ENCODE measurements around the gene ANKRD33.
A peak's percentile ranks its signal among the peaks of the same experiment; 100 is the strongest.

ANKRD33 gene, protein sequence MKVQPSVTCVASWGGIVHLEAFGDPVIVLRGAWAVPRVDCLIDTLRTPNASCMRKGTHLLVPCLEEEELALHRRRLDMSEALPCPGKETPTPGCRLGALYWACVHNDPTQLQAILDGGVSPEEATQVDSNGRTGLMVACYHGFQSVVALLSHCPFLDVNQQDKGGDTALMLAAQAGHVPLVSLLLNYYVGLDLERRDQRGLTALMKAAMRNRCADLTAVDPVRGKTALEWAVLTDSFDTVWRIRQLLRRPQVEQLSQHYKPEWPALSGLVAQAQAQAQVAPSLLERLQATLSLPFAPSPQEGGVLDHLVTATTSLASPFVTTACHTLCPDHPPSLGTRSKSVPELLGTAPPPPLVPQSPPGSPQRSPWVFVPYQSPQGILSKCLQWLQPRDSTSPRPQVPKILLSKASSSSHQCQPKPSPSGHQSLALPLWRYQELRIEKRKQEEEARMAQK

DNA sequence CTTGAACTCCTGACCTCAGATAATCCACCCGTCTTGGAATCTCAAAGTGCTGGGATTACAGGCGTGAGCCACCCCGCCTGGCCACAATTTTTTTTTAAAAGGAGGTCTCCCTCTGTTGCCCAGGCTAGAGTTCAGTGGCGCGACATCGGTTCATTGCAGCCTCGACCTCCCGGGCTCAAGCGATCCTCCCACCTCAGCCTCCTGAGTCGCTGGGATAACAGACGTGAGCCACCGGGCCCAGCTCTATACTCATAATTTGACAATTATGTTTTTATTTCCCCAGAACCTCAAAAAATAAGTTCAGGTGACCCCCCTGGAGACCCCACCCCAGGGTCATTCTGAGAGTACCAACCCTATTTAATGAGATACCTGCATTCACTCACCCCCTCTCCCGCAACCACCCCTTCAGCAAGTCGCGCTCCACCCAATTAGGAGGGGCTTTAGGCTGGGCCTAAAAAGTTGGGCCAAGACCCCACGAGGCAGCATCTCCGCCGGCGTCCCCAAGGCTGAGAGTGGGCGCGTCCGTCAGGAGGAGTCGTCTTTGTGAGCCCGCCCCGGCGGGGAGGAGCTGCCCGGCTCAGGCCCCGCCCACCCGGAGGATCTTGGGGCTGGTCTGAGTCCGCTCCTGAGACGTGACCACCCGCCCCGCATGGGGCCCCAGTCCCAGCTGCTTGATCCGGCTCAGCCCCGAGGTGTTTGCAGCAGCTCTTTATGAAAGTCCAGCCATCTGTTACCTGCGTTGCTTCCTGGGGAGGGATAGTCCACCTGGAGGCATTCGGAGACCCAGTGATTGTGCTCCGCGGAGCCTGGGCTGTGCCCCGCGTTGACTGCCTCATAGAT, at the start of gene ANKRD33:
Gene ANKRD33, plus strand, starts transcription at position 628 of the 840 bp plus-strand sequence. Its CDS starts 84 bp downstream, at position 712.
- no peak for DNase-seq (ENCODE audit: low spot score)

GRCh38 chr12:51838762-51839161, 49.1 kb upstream of the ANKRD33 start:
- no peak for DNase-seq (ENCODE audit: low spot score)

DNA sequence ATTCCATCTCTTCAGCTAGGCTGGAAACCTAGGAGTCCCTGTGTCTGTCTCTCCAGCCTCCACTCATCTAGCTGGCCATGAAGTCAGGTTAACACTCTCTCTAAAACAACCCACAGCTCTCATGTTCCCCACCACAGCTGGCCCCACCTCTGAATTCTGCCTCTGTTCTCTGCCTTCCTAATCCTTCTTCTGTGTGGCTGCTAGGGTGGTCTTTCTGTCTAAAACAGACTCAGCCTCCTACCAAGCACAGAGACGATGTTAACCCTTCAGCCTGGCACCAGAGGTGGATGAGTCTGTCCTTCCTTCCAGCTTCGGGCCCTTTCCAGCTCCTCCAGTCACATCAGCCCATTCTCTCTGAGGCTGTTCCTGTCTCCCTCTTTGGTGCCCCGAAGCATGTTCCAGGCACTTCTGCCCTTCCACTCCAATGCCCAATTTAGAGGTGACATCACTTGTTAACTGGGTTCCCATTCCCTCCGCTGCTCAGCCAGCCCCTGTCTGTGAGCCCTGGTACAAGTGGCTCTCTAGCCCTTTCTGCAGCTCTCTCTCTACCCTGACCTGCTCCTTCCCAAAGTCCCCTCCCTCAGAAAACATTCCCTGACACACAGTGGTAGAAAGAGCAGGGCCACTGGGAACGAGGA, 48.5 kb upstream of the ANKRD33 start:
- no peak for DNase-seq (ENCODE audit: low spot score)

GRCh38 chr12:51840966-51841365, 46.9 kb upstream of the ANKRD33 start:
- no peak for DNase-seq (ENCODE audit: low spot score)

- no peak for DNase-seq (ENCODE audit: low spot score)
Measured at GRCh38 chr12:51841727-51842126, 46.2 kb upstream of the ANKRD33 start.

- DNase-seq (ENCODE audit: low spot score): no peak
Measured at GRCh38 chr12:51844854-51845253, 43.0 kb upstream of the ANKRD33 start.

DNA sequence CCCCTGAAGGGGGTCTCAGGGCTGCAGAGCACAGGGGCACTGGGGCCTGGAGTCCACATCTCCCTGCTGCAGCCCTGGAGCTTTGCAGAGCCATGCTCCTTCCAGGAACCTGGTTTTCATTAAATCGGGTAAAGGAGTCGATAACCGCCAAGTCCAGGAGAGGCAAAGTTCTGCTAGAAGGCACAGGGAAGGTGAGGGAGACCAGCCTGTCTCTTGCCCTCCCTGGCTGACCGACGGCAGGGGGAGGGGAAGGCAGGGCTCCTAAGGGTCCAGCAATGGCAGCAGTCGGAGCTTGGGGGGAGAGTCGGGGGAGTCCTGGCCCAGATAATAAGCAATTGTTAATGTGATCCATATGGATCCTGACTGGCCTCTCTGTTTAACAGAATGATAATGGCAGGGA, 42.4 kb upstream of the ANKRD33 start:
- no peak for DNase-seq (ENCODE audit: low spot score)

GRCh38 chr12:51846271-51846691, 41.6 kb upstream of the ANKRD33 start:
- DNase-seq (ENCODE audit: low spot score): no peak

DNA sequence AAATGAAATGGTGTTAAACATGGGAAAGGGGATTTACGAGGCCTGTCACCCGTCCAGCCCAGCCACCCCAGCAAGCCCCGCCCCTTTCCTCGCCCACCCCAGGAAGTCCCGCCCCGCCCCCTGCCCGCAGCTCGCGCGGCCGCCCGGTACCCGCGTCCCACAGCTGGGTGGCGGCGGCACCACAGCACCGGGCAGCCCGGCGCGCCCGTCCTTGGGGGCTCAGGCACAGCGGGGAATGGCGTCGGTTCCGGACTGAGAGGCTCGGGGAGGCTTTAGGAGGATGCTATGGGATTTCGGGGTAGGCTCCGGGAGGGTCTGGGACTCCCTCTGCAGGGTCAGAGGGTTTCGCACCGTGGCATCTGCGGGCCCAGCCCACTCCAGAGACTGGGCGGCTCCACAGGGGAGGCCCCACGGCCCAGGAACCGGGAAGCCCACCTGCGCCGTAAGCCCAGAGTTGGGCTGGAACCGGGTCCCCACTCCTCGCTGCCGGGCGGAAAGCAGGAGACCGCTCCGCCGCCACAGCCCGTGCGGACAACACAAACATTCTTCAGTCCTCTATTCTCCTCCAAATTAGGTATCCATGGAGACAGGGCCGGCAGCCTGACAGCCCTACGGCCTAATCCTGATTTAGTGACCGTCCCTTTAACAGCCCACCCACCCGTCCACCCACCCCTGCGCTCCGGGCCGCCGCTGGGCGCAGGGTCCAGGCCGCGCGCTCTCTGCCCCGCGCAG, 40.8 kb upstream of the ANKRD33 start:
- peak; percentile 60 for DNase-seq (ENCODE audit: low spot score)

- DNase-seq (ENCODE audit: low spot score): peak; percentile 50
Measured at GRCh38 chr12:51847643-51848325, 40.1 kb upstream of the ANKRD33 start.

- DNase-seq (ENCODE audit: low spot score): no peak
Measured at GRCh38 chr12:51848326-51848727, 39.6 kb upstream of the ANKRD33 start, which contains the start of gene FIGNL2. TSS of gene FIGNL2 (minus strand) at chr12:51848718. CDS start at chr12:51822413, 26,305 bp downstream.

DNA sequence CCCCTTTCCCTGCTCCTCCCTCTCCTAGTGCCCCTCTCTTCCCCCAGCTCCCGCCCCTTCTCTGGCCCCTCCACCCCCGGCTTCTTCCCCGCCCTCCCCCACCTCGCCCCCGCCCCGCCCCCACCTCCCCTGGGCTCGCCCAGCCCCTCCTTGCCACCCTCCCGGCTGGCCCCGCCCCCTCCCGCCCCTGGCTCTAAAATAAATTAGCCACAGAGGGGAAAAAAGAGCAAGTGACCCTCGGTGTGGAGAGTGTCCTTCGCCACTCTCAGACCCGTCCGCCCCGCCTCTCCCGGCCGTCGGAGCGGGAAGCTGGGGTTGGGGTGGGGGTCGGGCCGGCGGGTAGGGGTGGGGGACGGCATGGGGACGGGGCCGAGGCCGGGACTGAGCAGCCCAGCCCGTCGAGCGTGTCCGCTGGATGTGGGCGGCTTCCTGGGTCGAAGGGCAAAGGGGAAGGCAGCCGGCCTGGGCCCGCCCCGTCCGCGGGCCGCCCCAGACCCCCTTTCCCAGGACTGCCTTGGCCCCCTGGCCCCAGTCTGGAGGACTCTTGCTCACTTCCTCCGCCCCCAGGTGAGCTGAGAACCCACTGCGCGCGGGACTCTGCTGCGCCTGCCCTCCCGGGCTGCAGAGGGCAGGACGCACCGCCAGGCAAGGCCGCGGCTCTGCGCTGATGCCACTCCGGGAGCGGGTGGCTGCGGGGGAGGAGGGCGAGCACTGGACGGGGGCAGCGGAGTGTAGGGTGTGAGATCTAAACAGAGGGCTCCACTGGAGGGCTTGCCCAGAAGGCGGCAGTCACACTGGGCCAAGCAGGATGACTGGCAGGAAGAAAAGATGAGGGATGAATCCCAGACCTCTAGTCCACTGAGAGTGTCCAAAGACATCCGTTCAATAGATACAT, 38.8 kb upstream of the ANKRD33 start:
- DNase-seq (ENCODE audit: low spot score): peak; percentile 50

DNA sequence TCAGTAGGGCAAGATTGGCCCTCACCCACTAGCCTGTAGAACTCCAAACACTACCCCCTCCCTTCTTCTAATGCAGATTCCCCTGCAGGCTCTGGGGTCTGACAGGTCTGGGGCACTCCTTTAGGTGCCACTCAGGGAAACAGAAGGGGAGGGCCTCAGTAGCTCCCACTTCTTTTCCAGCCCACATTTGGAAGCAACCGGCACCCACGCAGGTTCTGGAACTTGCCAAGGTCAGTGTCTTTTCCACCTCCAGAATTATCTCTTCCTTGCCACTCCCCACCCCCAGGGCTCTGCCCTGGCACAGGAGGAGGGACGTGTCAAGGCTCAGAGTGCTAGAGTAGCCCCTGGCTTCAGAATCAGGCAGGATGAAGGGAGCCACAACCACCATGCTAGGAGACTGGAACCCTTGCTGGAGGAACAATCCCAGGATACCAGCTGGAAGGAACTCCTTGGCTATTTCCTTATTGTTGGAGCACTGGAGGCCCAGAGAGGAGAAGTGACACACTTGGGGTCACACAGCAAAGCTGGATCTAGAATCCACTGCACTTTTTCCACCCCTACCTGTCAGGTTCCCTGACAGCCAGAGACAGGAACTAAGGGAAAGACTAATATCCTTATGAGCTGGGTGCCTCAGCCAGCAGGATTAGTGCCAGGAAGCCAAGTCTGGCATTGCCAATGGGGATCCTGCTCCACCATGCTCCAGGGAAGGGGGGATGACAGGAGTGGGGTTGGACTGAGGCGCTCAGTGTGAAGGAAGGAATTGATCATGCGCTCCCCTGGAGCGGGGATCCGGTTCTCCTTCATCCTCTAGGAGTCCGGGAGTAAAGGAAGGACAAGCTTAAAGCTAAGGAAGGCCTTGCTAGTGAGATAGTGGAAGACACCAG, 37.6 kb upstream of the ANKRD33 start:
- DNase-seq (ENCODE audit: low spot score): no peak

- DNase-seq (ENCODE audit: low spot score): no peak
Measured at GRCh38 chr12:51850965-51851299, 37.0 kb upstream of the ANKRD33 start.

DNA sequence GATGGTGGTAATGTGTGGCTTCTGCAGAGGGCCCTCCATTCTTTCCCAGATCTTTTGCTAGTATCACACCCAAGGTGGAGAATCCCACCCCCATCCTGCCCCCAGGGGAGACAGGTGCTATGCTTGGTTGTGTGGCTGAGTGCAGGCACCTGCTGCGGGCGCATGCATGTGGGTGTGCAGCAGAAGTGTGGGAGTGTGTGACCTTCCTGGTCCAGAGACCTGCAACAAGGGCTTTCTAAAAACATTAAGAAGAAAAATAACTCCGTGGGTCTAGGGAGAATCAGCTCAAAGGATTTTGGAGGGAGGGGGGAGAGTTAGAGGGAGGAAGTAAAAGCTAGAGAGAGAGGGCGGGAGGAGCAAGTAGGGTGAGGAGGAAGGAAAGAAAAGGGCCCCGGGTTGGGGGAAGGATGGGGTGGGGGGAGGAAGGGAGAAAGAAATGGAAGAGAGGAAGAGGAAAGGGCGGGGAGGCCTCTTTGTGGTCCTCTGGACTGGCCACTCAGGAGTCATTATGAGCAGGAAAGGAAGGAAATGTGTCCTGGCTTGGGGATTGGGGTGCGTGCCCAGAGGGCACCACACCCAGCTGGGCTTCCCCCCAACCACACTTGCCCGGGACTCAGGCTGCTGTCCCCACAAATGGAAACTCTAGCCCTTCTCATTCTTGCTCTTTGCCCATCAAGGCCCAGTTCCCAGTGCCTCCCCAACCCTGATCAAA, 36.3 kb upstream of the ANKRD33 start:
- DNase-seq (ENCODE audit: low spot score): no peak

DNA sequence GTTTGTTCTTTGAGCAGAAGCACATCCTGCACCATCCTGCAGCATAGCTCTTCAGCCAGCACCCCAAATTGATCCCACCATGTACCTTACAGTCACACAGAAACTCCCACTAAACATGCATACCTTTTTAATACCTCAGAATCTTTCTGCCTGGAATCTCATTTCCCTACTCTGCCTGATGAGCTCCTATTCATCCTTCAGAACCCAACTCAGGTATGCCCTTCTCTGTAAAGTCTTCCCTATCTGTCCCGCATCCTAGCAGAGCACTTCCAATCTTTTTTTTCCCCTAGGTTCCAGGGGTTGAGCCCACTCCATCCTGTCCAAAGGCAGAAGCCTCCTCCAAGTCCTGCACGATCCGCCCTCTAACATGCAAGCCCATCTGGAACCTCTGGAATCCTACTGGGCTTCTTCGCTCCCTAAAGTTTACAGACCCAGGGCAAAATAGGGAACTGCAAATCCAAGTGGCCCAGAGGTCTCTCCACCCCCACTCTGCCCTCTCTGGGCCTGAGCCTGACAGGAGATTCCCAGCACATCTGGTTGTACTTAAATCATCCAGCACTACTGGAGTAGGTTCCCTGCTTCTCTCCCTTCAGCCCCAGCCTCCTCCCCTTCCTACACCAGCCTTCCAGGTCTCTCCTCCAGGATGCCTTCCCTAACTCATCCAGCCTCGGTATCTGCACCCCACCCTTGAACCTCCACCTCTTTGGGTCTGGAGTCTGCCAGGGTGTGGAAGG, 35.3 kb upstream of the ANKRD33 start:
- DNase-seq (ENCODE audit: low spot score): no peak

- peak; percentile 63 for DNase-seq (ENCODE audit: low spot score)
Measured at GRCh38 chr12:51855586-51856428, 32.1 kb upstream of the ANKRD33 start.
